GM23248 (cell line): ENCODE data around the gene TRO. TPM values are rescaled to one million over a fixed set of nuclear protein-coding genes. Genes with fewer than 3 reads are reported as not detected.

ENCODE experiments used
- DNase-seq: peaks from one replicate; pipeline ENCODE4 v3.0.0-alpha.2; 2015
- H2AFZ ChIP-seq: fragments of 200-600 bp; sonication (generic); 2 replicates; pipeline ENCODE4 v1.6.1; 2016; ENCODE audit warnings: antibody characterized with exemption
- H3F3A ChIP-seq: fragments of 200-600 bp; sonication (generic); 2 replicates; pipeline ENCODE4 v1.6.1; 2016; ENCODE audit warnings: mild to moderate bottlenecking, antibody characterized with exemption, mixed run types; ENCODE audit not compliant: insufficient read depth
- H3K27ac ChIP-seq: fragments of 200-600 bp; sonication (generic); 2 replicates; pipeline ENCODE4 v1.5.1; 2016; ENCODE audit warnings: mild to moderate bottlenecking
- H3K27me3 ChIP-seq: fragments of 200-600 bp; sonication (generic); replicated peaks from 2 replicates; pipeline ENCODE4 v1.6.1; 2016; ENCODE audit warnings: mild to moderate bottlenecking; ENCODE audit not compliant: insufficient read depth
- H3K36me3 ChIP-seq: fragments of 200-600 bp; sonication (generic); 2 replicates; pipeline ENCODE4 v1.6.1; 2016; ENCODE audit warnings: low read depth, mild to moderate bottlenecking
- H3K4me1 ChIP-seq: fragments of 200-600 bp; sonication (generic); 2 replicates; pipeline ENCODE4 v1.6.1; 2016; ENCODE audit warnings: mild to moderate bottlenecking; ENCODE audit not compliant: insufficient read depth
- H3K4me2 ChIP-seq: fragments of 200-600 bp; sonication (generic); one replicate; pipeline ENCODE4 v1.6.1; 2016; ENCODE audit warnings: mild to moderate bottlenecking; ENCODE audit not compliant: unreplicated experiment
- H3K4me3 ChIP-seq: fragments of 200-600 bp; sonication (generic); 2 replicates; pipeline ENCODE4 v1.5.1; 2016; ENCODE audit warnings: mild to moderate bottlenecking
- H3K79me2 ChIP-seq: fragments of 200-600 bp; sonication (generic); 2 replicates; pipeline ENCODE4 v1.6.1; 2016; ENCODE audit warnings: mild to moderate bottlenecking; ENCODE audit not compliant: insufficient read depth
- H3K9ac ChIP-seq: fragments of 200-600 bp; sonication (generic); 2 replicates; pipeline ENCODE4 v1.6.1; 2016; ENCODE audit warnings: mild to moderate bottlenecking
- H3K9me2 ChIP-seq: fragments of 200-600 bp; sonication (generic); 2 replicates; pipeline ENCODE4 v1.6.1; 2016; ENCODE audit warnings: mixed run types, mild to moderate bottlenecking, moderate library complexity; ENCODE audit not compliant: insufficient read depth
- H3K9me3 ChIP-seq: fragments of 200-600 bp; sonication (generic); one replicate; pipeline ENCODE4 v1.6.1; 2017; ENCODE audit warnings: low read depth
- H4K20me1 ChIP-seq: fragments of 200-600 bp; sonication (generic); 2 replicates; pipeline ENCODE4 v1.6.0; 2016; ENCODE audit not compliant: insufficient read depth
- EZH2 ChIP-seq: fragments of 200-600 bp; sonication (generic); IDR thresholded peaks from 2 replicates; pipeline ENCODE4 v1.6.1; 2018; ENCODE audit warnings: antibody characterized with exemption, mild to moderate bottlenecking; ENCODE audit not compliant: insufficient read depth, poor library complexity, severe bottlenecking
- EZH2phosphoT487 ChIP-seq: fragments of 200-600 bp; sonication (generic); IDR thresholded peaks from 2 replicates; pipeline ENCODE4 v1.6.1; 2018; ENCODE audit warnings: antibody characterized with exemption, moderate library complexity, mild to moderate bottlenecking, low read depth; ENCODE audit not compliant: insufficient read depth
- WGBS, 2 experiments: methylation state at CpG; one replicate each; pipeline ENCODE4 v1.1.6; 2015 to 2017; ENCODE audit warnings: low lambda C conversion rate in 2 of 2, low coverage in 1 of 2; ENCODE audit errors: missing lambda C conversion rate in 2 of 2; 5-methylcytosine and 5-hydroxymethylcytosine counted together
- in situ Hi-C: fragments of 300-500 bp; cut with MboI; formaldehyde crosslinking; loops from 2 replicates; pipeline ENCODE4 v1.15.0; 2020
- polyA plus RNA-seq: library from polyadenylated mRNA; unstranded; fragments of >200 nt; fragmentation: Nextera tagmentation; extraction: Ambion mirVana; gene quantifications from 2 replicates; pipeline ENCODE4 v1.2.1, GENCODE V29; 2016
- total RNA-seq: library from RNA; depleted of rRNA; stranded (reverse); fragments of >200 nt; shearing (Covaris generic); gene quantifications from 2 replicates; pipeline ENCODE4 v1.2.3, GENCODE V29; 2014

The TRO gene
- total and polyA plus RNA-seq, 2 experiments from 2014 or later = 13.6 to 17.7 TPM

DNA sequence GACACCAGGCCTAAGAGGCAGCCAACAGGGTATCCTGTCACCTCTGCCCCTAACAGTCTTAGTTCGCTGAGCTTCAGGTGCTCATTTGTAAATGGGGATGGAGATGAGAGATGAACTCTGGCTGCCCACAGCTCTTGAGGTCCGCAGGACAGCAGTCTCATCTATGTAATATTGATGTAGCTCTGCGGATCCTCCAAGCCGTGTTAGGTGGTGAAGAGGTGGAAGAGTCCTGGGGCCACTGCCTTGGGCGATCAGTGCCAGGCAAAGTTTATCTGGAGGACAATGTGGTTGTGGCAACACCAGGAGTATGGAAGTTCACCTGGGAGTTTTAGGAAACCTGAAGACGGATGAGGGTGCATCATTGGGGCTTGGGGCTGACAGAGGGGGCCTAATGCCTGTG, 13.4 kb downstream of the TRO start:
- Histone ChIP-seq H3K79me2 (no peaks in the 10 kb centered on the region), H3K4me3 (no peak overlapping the region), H3K9me2 (no peaks in the 10 kb centered on the region), H3K9me3 (no peaks in the 10 kb centered on the region), H4K20me1 (no peaks in the 10 kb centered on the region), H3F3A (no peaks in the 10 kb centered on the region), H3K4me2 (no peak overlapping the region), H3K4me1 (no peaks in the 10 kb centered on the region), H3K9ac (no peak overlapping the region), H3K27ac (no peak overlapping the region), H3K27me3 (no peaks in the 10 kb centered on the region), H2AFZ (no peak overlapping the region), H3K36me3 (no peaks in the 10 kb centered on the region)
- no peak for TF ChIP-seq EZH2phosphoT487
- no peak for TF ChIP-seq EZH2
- no peak for DNase-seq
- in situ Hi-C loops = no loop called here
- WGBS, 2 experiments = 62 to 66% methylated on average over 5 to 6 of the region's 6 CpGs

DNA sequence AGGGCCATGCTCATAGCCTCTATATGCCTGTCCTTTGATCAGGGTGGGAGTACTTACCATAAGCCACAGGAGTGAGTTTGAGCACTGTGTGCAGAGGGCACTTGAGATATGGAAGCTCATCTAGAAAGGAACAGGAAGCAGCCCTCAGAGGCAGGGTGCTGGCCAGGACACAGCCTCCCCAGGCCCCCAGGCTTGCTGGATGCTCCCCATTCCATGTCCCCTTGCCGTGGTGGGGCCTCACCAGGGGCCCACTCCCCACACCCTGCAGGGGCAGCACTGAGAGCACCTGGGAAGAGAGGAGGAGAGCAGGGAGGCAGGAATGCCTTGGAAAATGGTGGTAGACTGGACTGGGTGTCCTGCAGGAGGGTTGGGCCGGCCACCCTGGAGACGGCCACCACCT, 14.3 kb downstream of the TRO start:
- Histone ChIP-seq H3K27ac (no peak overlapping the region), H3K9ac (no peak overlapping the region), H3K9me2 (no peaks in the 10 kb centered on the region), H3F3A (no peaks in the 10 kb centered on the region), H3K4me3 (no peak overlapping the region), H3K9me3 (no peaks in the 10 kb centered on the region), H4K20me1 (no peaks in the 10 kb centered on the region), H3K79me2 (no peaks in the 10 kb centered on the region), H3K4me1 (no peaks in the 10 kb centered on the region), H3K36me3 (no peaks in the 10 kb centered on the region), H2AFZ (no peak overlapping the region), H3K27me3 (no peaks in the 10 kb centered on the region), H3K4me2 (no peak overlapping the region)
- no peak for TF ChIP-seq EZH2
- no peak for TF ChIP-seq EZH2phosphoT487
- in situ Hi-C loops = no loop called here
- DNase-seq = no peak
- WGBS, 2 experiments = 43% methylated on average over 2 of the region's 3 CpGs; no CpG with 5 or more reads in 1 of the 2 experiments

DNA sequence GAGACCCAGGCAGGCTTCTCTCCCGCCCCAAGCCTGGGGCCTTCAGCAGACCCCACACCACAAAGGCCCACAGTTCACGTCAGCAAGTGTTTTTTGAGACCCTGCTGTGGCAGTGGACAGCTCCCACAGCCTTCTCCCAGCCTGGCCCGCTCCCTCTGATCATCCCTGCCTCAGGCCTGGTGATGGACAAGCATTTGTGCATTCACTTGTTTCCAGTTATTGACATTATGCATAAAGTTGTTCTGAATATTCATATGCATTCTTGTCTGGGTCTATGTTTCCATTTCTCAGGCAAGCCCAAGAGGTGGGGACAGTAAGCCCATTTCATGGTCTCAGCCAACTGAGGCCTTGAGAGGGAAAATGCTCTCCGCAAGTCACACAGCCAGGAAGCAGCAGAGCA, 14.7 kb downstream of the TRO start:
- H3K9me2 ChIP-seq = no peaks in the 10 kb centered on the region
- H3K9me3 ChIP-seq = no peaks in the 10 kb centered on the region
- H3K4me1 ChIP-seq = no peaks in the 10 kb centered on the region
- H3K9ac ChIP-seq = no peak overlapping the region
- no peak overlapping the region for H2AFZ ChIP-seq
- in situ Hi-C loops = no loop called here
- no peaks in the 10 kb centered on the region for H3K36me3 ChIP-seq
- 80 to 91% methylated on average over 1 to 2 of the region's 4 CpGs for WGBS, 2 experiments
- DNase-seq = no peak
- no peak for TF ChIP-seq EZH2
- TF ChIP-seq EZH2phosphoT487 = no peak
- H4K20me1 ChIP-seq = no peaks in the 10 kb centered on the region
- H3K4me2 ChIP-seq = no peak overlapping the region
- H3F3A ChIP-seq = no peaks in the 10 kb centered on the region
- no peaks in the 10 kb centered on the region for H3K27me3 ChIP-seq
- H3K79me2 ChIP-seq = no peaks in the 10 kb centered on the region
- H3K27ac ChIP-seq = no peak overlapping the region
- no peak overlapping the region for H3K4me3 ChIP-seq

DNA sequence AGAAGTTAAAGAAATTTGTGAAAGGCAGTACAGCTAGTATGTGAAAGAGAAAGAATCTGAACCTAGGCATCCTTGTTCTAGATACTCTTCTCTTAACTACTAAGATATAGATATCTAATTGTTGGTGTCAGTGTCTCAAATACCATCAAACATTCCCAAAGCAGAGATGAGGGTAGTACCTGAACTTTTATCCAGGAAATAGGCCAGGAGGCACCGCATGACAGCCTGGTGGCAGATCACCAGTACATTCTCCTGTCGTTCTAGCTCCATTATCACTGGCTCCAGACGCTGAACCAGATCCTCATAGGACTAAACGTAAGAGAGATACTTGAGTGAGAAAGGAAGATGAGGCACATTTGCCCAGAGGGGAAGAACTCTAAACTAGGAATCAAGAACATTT, 16.8 kb downstream of the TRO start:
- Histone ChIP-seq H3K4me2 (no peak overlapping the region), H4K20me1 (no peaks in the 10 kb centered on the region), H3F3A (no peaks in the 10 kb centered on the region), H3K9me2 (no peaks in the 10 kb centered on the region), H3K9ac (no peak overlapping the region), H3K79me2 (no peaks in the 10 kb centered on the region), H3K36me3 (no peaks in the 10 kb centered on the region), H3K27me3 (no peaks in the 10 kb centered on the region), H3K4me1 (no peaks in the 10 kb centered on the region), H3K27ac (no peak overlapping the region), H3K4me3 (no peak overlapping the region), H3K9me3 (no peaks in the 10 kb centered on the region), H2AFZ (no peak overlapping the region)
- DNase-seq = no peak
- no peak for TF ChIP-seq EZH2phosphoT487
- TF ChIP-seq EZH2 = no peak
- in situ Hi-C loops = no loop called here
- 53 to 61% methylated on average over 4 of the region's 4 CpGs for WGBS, 2 experiments

DNA sequence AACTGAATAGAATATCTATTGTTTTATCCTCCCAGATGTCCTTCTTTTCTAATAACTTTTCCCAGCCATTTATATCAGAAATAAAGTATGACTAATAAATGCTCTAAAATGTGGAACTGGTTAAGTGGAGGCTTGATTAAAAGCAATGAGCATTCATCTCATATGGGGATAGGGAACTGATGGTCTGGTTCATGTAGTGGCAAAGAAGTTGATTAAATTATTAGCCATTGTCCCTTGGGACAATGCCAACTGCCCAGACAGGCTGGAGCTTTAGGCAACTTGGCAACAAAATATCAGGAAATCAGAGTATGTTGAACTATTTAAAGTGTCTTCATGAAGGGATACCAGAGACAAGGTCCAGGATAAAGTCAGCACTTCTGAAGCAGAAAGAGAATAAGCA, 24.2 kb downstream of the TRO start:
- Histone ChIP-seq H3K27me3 (no peaks in the 10 kb centered on the region), H3K4me1 (no peaks in the 10 kb centered on the region), H4K20me1 (no peaks in the 10 kb centered on the region), H3F3A (no peaks in the 10 kb centered on the region), H3K4me3 (no peak overlapping the region), H3K9ac (no peak overlapping the region), H3K27ac (no peak overlapping the region), H3K79me2 (no peaks in the 10 kb centered on the region), H3K36me3 (no peaks in the 10 kb centered on the region), H3K9me2 (no peaks in the 10 kb centered on the region), H3K9me3 (no peaks in the 10 kb centered on the region), H2AFZ (no peak overlapping the region), H3K4me2 (no peak overlapping the region)
- no peak for DNase-seq
- no peak for TF ChIP-seq EZH2
- TF ChIP-seq EZH2phosphoT487 = no peak
- in situ Hi-C loops = no loop called here
